T-helper 2 cell (primary cell): ENCODE results near the gene CDCP1.

Experiments used
- DNase-seq, 5 experiments: peaks; one replicate each; pipeline versions ENCODE4 v3.0.0 to v3.0.0-alpha.2; 2012 to 2022

CDCP1 gene

GRCh38 chr3:45134758-45135521 lies 11.2 kb downstream of the CDCP1 start:
- DNase-seq, result no peak

DNA sequence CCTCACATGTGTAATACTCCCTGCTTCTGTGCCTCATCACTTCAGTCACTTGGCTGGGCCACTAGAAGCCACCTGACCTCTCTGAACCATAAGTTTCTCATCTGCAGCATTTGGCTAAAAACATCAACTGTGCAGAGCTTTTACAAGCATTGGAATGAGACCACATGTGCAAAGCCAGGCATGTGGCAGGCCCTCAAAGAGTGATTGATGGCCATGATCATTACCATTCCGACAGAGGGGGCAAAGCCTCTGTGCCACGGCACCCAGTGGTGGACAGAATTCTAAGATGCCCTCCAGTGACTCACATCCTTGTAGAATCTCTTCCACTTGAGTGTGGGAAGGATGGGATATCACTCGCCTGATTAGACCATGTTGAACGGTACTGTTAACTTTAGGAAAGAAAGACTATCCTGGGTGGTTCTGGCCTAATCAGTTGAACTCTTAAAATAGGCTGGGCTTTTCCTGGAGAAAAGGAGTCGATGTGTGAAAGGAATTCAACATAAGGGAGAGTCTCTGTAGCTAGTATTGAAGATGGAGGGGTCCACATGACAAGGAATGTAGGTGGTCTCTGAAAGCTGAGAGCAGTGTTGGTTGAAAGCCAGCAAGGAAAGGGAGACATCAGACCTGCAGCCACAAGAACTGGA lies 13.5 kb downstream of the CDCP1 start:
- no peak for DNase-seq

GRCh38 chr3:45131201-45131600 lies 15.0 kb downstream of the CDCP1 start:
- no peak for DNase-seq

DNA sequence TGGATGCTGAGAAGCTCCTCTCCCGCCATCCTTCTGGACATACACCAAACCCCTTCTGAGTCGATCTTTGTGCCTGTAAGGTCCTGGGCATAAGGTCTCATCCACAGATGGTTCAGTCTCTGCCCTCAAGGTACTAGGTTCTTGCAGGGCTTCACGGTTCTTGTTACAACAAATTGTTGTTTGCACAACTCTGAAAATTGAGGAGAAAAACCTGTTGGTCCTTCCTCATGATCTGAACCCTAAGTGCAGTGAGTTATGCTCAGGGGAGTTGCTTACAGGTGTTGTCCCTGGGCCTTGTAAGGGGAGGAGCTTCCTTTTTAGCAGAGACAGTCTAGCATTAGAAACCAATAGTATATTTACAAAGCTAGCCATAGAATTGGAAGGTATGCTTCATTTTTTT lies 15.7 kb downstream of the CDCP1 start:
- DNase-seq, result no peak

DNA sequence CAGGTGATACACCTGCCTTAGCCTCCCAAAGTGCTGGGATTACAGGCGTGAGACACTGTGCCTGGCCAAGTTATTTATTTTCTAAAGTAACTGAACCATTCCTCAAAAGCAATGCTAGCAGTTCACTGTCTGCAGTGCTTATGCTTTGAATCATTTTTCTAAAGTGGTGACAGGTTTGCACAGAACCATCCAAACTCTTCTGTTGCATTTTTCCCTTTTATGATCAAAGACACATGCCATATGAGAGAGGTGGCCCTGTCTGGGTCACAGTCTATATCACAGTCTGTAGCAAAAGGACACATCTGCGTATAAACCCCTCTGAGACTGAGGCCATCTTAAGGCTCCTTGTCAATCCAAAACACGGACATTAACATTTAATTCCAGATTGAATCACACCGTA lies 17.2 kb downstream of the CDCP1 start:
- DNase-seq, result no peak

DNA sequence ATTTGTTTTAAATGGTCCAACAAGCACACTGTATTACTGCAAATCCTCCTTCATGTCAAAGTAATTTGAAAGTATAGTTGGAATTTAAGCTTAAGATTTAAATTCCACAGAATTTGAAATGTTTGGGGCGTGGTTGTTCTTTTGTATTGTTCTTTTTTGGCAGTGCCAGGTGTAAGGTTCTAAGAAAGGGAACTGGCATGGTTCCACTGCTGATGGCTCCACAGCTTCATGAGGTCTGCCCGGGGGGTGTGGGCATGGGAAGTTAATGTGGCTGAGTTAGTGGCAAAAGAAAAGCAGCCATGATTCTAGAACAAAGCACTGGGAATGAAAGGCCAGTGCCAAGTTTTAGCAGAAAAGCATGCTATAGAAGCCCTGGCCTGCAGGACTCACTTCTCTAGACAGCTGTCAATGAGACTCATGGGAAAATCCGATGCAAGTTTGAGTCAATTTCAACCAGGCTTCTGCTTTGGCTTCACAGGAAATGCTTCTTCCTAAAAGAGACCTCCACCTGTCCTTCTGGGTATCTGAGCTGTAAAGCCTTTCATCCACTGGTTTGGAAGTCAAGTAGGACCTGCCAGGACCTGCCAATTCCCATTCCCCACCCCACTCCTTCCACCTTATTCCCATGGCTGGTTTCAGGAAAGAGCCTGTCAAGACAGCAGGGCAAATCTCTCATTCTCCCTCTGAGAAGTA lies 18.9 kb downstream of the CDCP1 start:
- DNase-seq, result no peak

GRCh38 chr3:45126730-45127129 lies 19.4 kb downstream of the CDCP1 start:
- DNase-seq, result no peak

DNA sequence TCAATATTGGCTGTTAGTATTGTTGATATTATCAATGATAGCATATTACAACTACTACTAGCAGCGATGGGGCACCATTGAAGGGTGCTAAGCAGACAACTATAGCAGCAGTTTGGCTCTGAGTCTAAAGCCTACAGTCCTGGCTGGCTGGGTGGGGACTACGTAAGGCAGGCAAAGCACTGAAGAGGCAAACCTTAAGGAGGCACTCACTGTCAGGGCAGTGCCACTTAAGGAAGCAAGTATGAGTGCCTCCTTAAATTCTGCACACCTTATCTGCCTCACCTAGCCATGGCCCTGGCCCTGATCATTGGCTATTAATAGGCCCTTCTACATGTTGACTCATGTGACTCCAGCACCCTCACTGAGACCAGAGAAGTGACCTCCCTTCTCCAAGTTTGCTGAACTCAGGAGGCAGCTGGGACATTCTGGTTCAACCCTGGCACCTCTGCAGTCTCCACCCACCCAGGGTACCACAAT lies 20.6 kb downstream of the CDCP1 start:
- DNase-seq, result no peak

- DNase-seq, result no peak
These were observed 21.2 kb downstream of the CDCP1 start for GRCh38 chr3:45124956-45125355.

GRCh38 chr3:45124352-45124751 lies 21.8 kb downstream of the CDCP1 start:
- DNase-seq, result no peak

- no peak for DNase-seq
These were observed 22.5 kb downstream of the CDCP1 start for GRCh38 chr3:45123581-45124269.

DNA sequence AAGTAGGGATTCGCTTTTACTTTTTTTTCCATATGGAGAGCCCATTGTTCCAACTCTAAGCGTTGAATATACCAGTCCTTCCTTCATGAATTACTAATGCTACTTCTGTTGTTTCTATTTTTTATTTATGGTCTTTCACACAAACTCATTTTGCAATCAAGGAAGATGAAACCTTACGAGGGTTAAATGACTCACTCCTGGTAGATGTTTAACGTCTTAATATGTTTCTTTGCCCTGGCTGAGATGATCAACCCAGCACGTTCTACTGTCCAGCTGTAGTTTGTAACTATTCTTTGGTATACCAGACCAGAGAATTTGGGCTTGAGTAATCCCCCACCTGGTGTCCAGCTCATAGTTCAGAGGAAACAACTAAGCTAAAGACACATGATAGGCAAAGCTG lies 23.1 kb downstream of the CDCP1 start:
- peak in 1 of 5 experiments; percentile 43 for DNase-seq

DNA sequence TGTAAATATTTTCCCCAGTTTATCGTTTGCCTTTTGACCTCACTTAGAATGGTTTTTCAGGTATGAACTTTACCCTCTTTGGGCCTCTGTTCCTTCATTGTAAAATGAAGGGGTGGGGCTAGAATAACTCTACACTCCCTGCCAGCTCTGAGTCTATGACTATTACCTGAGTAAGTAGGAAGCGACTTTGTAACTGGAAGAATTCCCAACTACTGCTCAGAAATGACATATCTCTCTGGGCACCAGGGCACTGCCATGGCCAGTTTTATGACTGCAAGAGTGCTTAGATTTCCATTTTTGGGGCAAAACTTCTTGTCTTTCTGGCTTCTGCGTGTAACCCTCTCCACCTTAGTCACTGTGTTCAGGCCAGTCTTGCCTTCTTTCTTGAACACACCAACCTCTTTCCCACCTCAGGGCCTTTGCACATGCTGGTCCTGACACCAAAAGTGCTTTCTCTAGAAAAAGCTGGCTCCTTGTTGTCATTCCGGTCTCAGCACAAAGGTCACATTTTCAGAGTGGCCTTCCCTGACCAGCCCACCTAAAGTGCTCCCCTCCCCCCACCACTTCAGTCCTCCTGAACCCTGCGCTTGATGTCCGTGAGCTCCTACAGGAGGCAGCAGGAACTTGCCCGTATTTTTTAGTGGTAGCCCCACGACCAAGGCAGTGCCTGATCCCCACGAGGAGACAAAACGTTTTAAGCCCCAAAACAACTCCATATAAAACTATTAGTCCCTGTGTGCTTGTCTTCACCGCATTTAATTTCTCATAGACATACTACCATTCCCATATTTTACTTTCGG lies 25.6 kb downstream of the CDCP1 start:
- DNase-seq, result no peak

- no peak for DNase-seq
These were observed 26.3 kb downstream of the CDCP1 start for GRCh38 chr3:45119824-45120358.

GRCh38 chr3:45119376-45119775 lies 26.8 kb downstream of the CDCP1 start:
- DNase-seq, result no peak

- peak in 1 of 5 experiments; percentile 25 for DNase-seq
These were observed 27.5 kb downstream of the CDCP1 start for GRCh38 chr3:45118615-45119071.

DNA sequence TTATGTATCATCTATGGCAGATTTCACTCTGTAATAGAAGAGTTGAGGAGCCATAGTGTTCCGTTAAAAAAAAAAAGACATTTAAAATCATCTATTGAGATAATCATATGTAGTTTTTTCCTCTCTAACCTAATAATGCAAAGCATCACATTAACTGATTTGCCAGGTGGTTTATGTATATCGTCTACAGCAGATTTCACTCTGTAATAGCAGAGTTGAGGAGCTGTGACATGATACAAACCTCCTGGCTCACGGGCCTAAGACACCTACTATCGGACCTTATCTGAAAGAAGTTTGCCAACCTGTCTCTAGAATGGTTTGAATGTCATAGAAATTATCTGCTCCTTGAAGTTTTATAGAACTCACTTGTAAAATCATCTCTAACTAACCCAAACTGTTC lies 29.8 kb downstream of the CDCP1 start:
- DNase-seq, result no peak

- DNase-seq, result peak in 1 of 5 experiments; percentile 14
These were observed 32.5 kb downstream of the CDCP1 start for GRCh38 chr3:45113625-45114050.

DNA sequence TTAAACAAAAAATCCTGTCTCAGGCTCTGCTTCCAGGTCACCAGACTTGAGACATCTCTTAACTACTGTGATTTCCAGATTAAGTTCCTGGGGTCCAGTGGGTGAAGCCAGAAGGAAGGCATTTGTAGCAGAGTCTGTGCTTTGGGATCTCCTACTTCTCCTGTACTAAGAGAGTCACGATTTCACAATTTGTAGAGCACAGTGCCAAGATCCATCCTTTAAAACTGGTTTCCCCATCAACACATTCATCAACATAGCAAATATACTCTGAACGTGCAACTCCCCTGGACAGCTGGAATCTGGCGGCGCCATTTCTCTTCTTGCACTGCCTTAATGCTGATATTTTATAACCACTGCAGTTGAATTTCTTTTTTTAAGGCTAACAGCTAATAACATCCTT lies 33.2 kb downstream of the CDCP1 start:
- no peak for DNase-seq

- no peak for DNase-seq
These were observed 35.7 kb downstream of the CDCP1 start for GRCh38 chr3:45110509-45110833.

DNA sequence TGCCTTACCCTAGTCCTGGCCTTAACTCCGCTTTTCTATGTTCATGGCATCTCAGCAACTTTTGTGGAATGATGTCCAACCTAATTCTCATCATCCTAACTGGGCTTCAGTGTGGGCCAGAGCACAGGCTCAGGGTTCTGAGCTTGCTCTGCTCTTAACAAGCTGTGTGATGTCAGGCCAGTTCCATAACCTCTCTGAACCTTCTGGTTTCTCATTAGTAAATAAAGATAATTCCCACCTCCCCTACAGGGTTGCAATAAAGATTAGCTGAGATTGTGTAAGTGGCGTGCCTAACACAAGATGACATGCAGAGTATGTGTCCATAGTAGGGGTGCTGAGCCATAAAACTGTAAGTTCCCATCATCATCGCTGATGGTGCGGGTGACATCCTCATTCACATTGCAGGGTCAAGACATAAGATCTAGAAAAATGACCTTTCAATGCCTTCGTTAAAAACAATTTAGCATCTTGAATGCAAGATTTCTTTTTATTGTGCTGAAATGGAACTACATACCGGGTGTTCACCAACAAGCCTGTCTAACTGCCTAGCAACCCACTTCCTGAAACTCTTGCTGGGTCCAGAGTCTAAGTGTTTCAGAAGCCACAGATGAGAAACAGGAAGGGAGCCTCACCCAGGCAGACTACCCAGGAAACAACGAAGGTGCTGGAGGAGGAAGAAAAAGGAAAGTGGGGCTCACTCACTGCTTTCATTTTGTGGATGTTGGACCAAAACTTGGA lies 36.2 kb downstream of the CDCP1 start:
- DNase-seq, result peak in 2 of 5 experiments; percentile 12 to 93
